Measurements from ENCODE around the gene RBBP5. TPM values are rescaled to one million over a fixed set of nuclear protein-coding genes. Genes with fewer than 3 reads are reported as not detected.

Gene RBBP5
- total RNA-seq, 4 donors from 2014 or later = 19.4 to 86.5 (median 41.6) TPM

DNA sequence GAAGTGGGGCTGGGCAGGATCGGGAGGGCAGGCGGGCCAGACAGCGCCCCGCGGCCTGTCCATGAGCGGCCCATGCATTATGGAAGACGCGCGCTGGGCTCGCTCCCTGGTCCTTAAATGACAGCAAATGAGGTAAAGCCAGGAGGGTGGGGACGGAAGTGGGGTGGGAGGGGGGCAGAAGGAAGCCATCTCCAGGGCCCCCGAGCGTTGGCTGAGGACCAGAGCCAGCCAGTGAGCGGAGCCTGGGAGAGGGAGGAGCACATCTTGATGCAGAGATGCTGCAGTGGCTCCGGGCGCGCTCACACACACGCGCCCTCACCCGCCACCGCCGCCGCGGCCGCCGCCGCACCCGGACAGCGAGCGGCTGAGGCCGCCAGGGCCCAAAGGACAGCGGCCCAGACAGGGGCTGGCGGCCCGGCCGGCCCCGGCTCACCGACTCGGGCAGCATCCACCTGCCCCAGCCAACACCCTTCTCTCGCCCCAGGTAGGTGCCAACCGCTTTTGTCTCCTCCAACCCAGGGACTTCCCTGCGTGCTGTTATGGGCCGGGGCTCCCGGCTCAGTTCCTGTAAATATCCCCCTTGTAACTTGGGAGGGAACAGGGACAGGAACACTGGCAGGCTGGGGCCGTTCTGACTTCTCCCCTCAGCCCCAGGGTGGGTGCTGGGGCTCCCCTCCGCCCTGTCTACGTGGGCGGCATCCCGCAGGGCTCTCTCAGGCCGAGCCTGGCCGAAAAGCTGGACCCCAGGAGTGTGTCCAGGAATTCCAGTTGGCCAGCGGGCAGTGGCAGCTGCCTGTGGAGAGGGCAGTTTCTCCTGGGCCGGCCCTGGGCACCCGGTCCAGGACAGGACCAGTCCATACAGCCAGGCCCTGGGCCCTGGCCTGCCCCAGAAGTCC, 78.6 kb downstream of the RBBP5 start, which contains the start of gene CNTN2:
Gene CNTN2, plus strand, starts transcription at position 302 of the 896 bp plus-strand sequence. CDS start 9,974 bp downstream, outside the sequence.
- WGBS, 2 donors = 10% methylated on average over 16 to 25 of the region's 53 CpGs
- TF ChIP-seq POLR2A (IDR thresholded peaks at IDR 0.05) (no peak), CTCF (IDR thresholded peaks at IDR 0.05) (no peak)
- Histone ChIP-seq H3K27ac (no peak within 1 kb of the TSS), H3K27me3 (no peaks in the 10 kb centered on the region), H3K36me3 (no peaks in the 10 kb centered on the region), H3K4me3 (replicated peaks in 1 of 3) (no peak within 1 kb of the TSS), H3K9me3 (no peaks in the 10 kb centered on the region), H3K4me1 (no peaks in the 10 kb centered on the region)
- DNase-seq = no peak
- intact Hi-C loops (cut with DNase I) = no loop called here

GRCh38 chr1:205041998-205042910, 79.5 kb downstream of the RBBP5 start:
- Histone ChIP-seq H3K27me3 (no peaks in the 10 kb centered on the region), H3K27ac (no peak overlapping the region), H3K9me3 (no peaks in the 10 kb centered on the region), H3K4me3 (replicated peaks in 1 of 3) (no peak overlapping the region), H3K4me1 (no peaks in the 10 kb centered on the region), H3K36me3 (no peaks in the 10 kb centered on the region)
- intact Hi-C loops (cut with DNase I) = no loop called here
- TF ChIP-seq CTCF (IDR thresholded peaks at IDR 0.05) (no peak), POLR2A (IDR thresholded peaks at IDR 0.05) (no peak)
- 66 to 67% methylated on average over 16 of the region's 16 CpGs for WGBS, 2 donors
- DNase-seq = no peak

DNA sequence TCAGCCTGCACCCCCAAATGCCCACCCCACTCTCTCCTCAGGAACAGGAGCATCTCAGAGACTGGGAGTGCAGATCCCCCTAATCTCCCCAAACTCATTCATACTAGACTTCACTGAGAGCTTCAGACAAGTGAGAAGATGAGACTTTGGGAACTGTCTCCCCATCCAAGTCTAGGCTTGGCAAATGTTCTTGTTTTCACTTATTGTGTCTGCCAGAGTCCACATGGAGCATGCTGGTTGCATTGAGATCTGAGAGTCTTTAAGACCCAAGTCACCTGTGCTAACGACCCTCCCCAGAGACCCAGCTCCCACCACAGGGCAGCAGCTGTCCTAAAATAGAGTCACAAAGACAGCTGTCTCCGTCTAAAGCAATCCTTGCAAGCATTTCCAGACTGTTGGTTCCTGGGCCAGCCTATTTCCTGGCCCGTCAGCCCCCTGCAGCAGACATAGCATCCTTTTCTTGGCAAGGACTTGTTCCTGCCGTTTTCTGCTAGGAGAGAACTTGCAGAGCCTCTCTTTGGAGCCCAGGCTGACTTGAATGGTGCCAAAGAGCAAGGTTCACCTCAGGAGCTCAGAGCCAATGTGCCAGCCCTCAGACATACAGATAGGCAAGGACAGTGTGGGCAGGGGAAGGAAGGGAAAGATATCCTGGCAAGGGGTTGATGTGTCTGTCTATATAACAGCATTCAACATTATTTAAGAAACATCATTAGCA, 80.6 kb downstream of the RBBP5 start:
- TF ChIP-seq POLR2A (IDR thresholded peaks at IDR 0.05) (no peak), CTCF (IDR thresholded peaks at IDR 0.05) (no peak)
- Histone ChIP-seq H3K9me3 (no peaks in the 10 kb centered on the region), H3K4me3 (replicated peaks in 1 of 3) (no peak overlapping the region), H3K4me1 (no peaks in the 10 kb centered on the region), H3K27me3 (no peaks in the 10 kb centered on the region), H3K27ac (no peak overlapping the region), H3K36me3 (no peaks in the 10 kb centered on the region)
- no peak for DNase-seq
- intact Hi-C loops (cut with DNase I) = no loop called here
- 43 to 48% methylated on average over 4 of the region's 4 CpGs for WGBS, 2 donors

- Histone ChIP-seq H3K27ac (no peak overlapping the region), H3K4me1 (no peaks in the 10 kb centered on the region), H3K36me3 (no peaks in the 10 kb centered on the region), H3K27me3 (no peaks in the 10 kb centered on the region), H3K9me3 (no peaks in the 10 kb centered on the region), H3K4me3 (replicated peaks in 1 of 3) (no peak overlapping the region)
- TF ChIP-seq CTCF (IDR thresholded peaks at IDR 0.05) (no peak), POLR2A (IDR thresholded peaks at IDR 0.05) (no peak)
- intact Hi-C loops (cut with DNase I) = no loop called here
- DNase-seq = no peak
- WGBS, 2 donors = 86 to 93% methylated on average over 4 to 6 of the region's 6 CpGs
These were observed 83.5 kb downstream of the RBBP5 start for GRCh38 chr1:205038132-205038786.
